IMR-90 (cell line): ENCODE measurements around the gene MYOM1.
"Not testable (repeated sequence)": the region's sequence is repeated elsewhere in the genome, so short reads cannot be mapped to it uniquely, and the experiment has no call there.

ENCODE experiments used
- BHLHE40 ChIP-seq: fragments of 150-350 bp; IDR thresholded peaks from 2 replicates; pipeline ENCODE4 v1.6.1; 2016; ENCODE audit warnings: mild to moderate bottlenecking, low read depth, low read length
- CEBPB ChIP-seq: IDR thresholded peaks from 2 replicates; pipeline ENCODE4 v1.6.1; 2012; ENCODE audit warnings: low read depth, low read length, improper control_type of control experiment
- FOS ChIP-seq: fragments of 150-350 bp; IDR thresholded peaks from 2 replicates; pipeline ENCODE4 v1.6.1; 2016; ENCODE audit warnings: low read depth, low read length
- MAZ ChIP-seq: IDR thresholded peaks from 2 replicates; pipeline ENCODE4 v1.6.1; 2012; ENCODE audit warnings: low read depth, mild to moderate bottlenecking, low read length, improper control_type of control experiment, moderate library complexity, borderline replicate concordance
- MXI1 ChIP-seq: IDR thresholded peaks from 2 replicates; pipeline ENCODE4 v1.6.1; 2012; ENCODE audit warnings: low read depth, mild to moderate bottlenecking, low read length, moderate library complexity, borderline replicate concordance
- NFE2L2 ChIP-seq: fragments of 150-350 bp; IDR thresholded peaks from 2 replicates; pipeline ENCODE4 v1.6.1; 2016; ENCODE audit warnings: low read depth, mild to moderate bottlenecking, low read length
- POLR2A ChIP-seq: IDR thresholded peaks from 2 replicates; pipeline ENCODE4 v1.6.1; 2012; ENCODE audit warnings: mild to moderate bottlenecking, low read depth, low read length
- RAD21 ChIP-seq: IDR thresholded peaks from 2 replicates; pipeline ENCODE4 v1.6.1; 2012; ENCODE audit warnings: low read length, improper control_type of control experiment
- RCOR1 ChIP-seq: IDR thresholded peaks from 2 replicates; pipeline ENCODE4 v1.6.1; 2012; ENCODE audit warnings: mild to moderate bottlenecking, low read length, improper control_type of control experiment; ENCODE audit not compliant: insufficient replicate concordance
- RFX5 ChIP-seq: IDR thresholded peaks from 2 replicates; pipeline ENCODE4 v1.8.0; 2012; ENCODE audit warnings: low read depth, mild to moderate bottlenecking, low read length, moderate library complexity
- TF ChIP-seq, protein P1 (sequence below): conservative IDR thresholded peaks from 2 replicates; pipeline ENCODE4 v1.5.1; 2012; ENCODE audit warnings: mild to moderate bottlenecking, low read depth, low read length, improper control_type of control experiment
- TF ChIP-seq, protein P2 (sequence below): fragments of 150-350 bp; IDR thresholded peaks from 2 replicates; pipeline ENCODE4 v1.6.1; 2016; ENCODE audit warnings: low read depth, mild to moderate bottlenecking, low read length, moderate library complexity, borderline replicate concordance
- TF ChIP-seq, protein P3 (sequence below): fragments of 150-350 bp; IDR thresholded peaks from 2 replicates; pipeline ENCODE4 v1.6.1; 2017; ENCODE audit warnings: mild to moderate bottlenecking, antibody characterized with exemption, low read length, low read depth

DNA sequence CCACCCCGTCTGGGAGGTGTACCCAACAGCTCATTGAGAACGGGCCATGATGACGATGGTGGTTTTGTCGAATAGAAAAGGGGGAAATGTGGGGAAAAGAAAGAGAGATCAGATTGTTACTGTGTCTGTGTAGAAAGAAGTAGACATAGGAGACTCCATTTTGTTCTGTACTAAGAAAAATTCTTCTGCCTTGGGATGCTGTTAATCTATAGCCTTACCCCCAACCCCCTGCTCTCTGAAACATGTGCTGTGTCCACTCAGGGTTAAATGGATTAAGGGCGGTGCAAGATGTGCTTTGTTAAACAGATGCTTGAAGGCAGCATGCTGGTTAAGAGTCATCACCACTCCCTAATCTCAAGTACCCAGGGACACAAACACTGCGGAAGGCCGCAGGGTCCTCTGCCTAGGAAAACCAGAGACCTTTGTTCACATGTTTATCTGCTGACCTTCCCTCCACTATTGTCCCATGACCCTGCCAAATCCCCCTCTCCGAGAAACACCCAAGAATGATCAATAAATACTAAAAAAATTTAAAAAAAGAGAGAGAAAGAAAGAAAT is 169.8 kb downstream of the MYOM1 start:
- TF ChIP-seq, protein P1, sequence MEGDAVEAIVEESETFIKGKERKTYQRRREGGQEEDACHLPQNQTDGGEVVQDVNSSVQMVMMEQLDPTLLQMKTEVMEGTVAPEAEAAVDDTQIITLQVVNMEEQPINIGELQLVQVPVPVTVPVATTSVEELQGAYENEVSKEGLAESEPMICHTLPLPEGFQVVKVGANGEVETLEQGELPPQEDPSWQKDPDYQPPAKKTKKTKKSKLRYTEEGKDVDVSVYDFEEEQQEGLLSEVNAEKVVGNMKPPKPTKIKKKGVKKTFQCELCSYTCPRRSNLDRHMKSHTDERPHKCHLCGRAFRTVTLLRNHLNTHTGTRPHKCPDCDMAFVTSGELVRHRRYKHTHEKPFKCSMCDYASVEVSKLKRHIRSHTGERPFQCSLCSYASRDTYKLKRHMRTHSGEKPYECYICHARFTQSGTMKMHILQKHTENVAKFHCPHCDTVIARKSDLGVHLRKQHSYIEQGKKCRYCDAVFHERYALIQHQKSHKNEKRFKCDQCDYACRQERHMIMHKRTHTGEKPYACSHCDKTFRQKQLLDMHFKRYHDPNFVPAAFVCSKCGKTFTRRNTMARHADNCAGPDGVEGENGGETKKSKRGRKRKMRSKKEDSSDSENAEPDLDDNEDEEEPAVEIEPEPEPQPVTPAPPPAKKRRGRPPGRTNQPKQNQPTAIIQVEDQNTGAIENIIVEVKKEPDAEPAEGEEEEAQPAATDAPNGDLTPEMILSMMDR = not testable (repeated sequence)
- TF ChIP-seq CEBPB, POLR2A, FOS, RCOR1, RFX5, RAD21, MXI1, MAZ, NFE2L2, BHLHE40: not testable (repeated sequence)
- TF ChIP-seq, protein P2, sequence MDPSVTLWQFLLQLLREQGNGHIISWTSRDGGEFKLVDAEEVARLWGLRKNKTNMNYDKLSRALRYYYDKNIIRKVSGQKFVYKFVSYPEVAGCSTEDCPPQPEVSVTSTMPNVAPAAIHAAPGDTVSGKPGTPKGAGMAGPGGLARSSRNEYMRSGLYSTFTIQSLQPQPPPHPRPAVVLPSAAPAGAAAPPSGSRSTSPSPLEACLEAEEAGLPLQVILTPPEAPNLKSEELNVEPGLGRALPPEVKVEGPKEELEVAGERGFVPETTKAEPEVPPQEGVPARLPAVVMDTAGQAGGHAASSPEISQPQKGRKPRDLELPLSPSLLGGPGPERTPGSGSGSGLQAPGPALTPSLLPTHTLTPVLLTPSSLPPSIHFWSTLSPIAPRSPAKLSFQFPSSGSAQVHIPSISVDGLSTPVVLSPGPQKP = not testable (repeated sequence)
- TF ChIP-seq, protein P3, sequence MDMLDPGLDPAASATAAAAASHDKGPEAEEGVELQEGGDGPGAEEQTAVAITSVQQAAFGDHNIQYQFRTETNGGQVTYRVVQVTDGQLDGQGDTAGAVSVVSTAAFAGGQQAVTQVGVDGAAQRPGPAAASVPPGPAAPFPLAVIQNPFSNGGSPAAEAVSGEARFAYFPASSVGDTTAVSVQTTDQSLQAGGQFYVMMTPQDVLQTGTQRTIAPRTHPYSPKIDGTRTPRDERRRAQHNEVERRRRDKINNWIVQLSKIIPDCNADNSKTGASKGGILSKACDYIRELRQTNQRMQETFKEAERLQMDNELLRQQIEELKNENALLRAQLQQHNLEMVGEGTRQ = not testable (repeated sequence)
